Left lung (tissue), 10 donors: ENCODE measurements around the gene XXYLT1. TPM values are rescaled to one million over a fixed set of nuclear protein-coding genes. Genes with fewer than 3 reads are reported as not detected.
A peak's percentile ranks its signal among the peaks of the same experiment; 100 is the strongest.

ENCODE experiments used
- ATAC-seq: fragments of 200-7000 bp; cut with Tn5 transposase; one replicate; pipeline ENCODE4 v1.9.1; 2020; ENCODE audit warnings: moderate library complexity
- DNase-seq, 4 donors: peaks; one replicate each; pipeline ENCODE4 v3.0.0-alpha.2; 2013 to 2020
- H3K27ac ChIP-seq, 2 donors: fragments of 200-600 bp; sonication (generic) in 1 of 2; one replicate each; pipeline versions ENCODE4 v1.5.0 to v1.8.0; 2020 to 2021
- H3K27me3 ChIP-seq, 2 donors: fragments of 200-600 bp; sonication (generic) in 1 of 2; one replicate each; pipeline versions ENCODE4 v1.5.0 to v1.8.0; 2020 to 2021
- H3K36me3 ChIP-seq, 2 donors: fragments of 200-600 bp; sonication (generic) in 1 of 2; one replicate each; pipeline versions ENCODE4 v1.5.0 to v1.8.0; 2020 to 2021
- H3K4me1 ChIP-seq, 2 donors: fragments of 200-600 bp; one replicate each; pipeline ENCODE4 v1.8.0; 2021
- H3K4me3 ChIP-seq, 2 donors: fragments of 200-600 bp; sonication (generic) in 1 of 2; one replicate each; pipeline versions ENCODE4 v1.5.0 to v1.8.0; 2020 to 2021; ENCODE audit warnings: mild to moderate bottlenecking in 1 of 2
- H3K9me3 ChIP-seq, 2 donors: fragments of 200-600 bp; sonication (generic) in 1 of 2; one replicate each; pipeline versions ENCODE4 v1.5.0 to v1.8.0; 2020 to 2021
- CTCF ChIP-seq, 2 donors: fragments of 200-600 bp; sonication (generic) in 1 of 2; IDR thresholded peaks; one replicate each; pipeline versions ENCODE4 v1.5.0 to v1.8.0; 2021; ENCODE audit warnings: antibody characterized with exemption in 2 of 2
- intact Hi-C, 2 donors: fragments of 100-400 bp; cut with DNase I; formaldehyde crosslinking; loops; one replicate each; pipeline versions ENCODE4 v1.11.2 to v1.14.2; 2022
- polyA plus RNA-seq, 6 donors: library from polyadenylated mRNA; unstranded; fragments of 120-200 nt; gene quantifications; one replicate each; pipeline ENCODE4 v1.2.1, GENCODE V29; 2013; ENCODE audit not compliant: insufficient read length in 6 of 6
- total RNA-seq, 2 donors: library from RNA; stranded (reverse); fragmentation: NEBNext Ultra II Directional; extraction: Animal tissue kit (Norgen Biotek cat#: 25700); gene quantifications; one replicate each; pipeline ENCODE4 v1.2.1, GENCODE V29; 2021
- donor health status: DM: no; HTN: yes; CAD: no.
- donor health status: DM: no; HTN: no; CAD: no.

The XXYLT1 gene
- total and polyA plus RNA-seq, 8 donors: 11.3 to 31.1 (median 25.5) TPM

- H3K9me3 ChIP-seq: no peaks in the 10 kb centered on the region
- peaks cover 3 to 25% of the 10 kb centered on the region in 2 donors for H3K4me1 ChIP-seq
- no peaks in the 10 kb centered on the region for H3K36me3 ChIP-seq
- ATAC-seq (no peak), DNase-seq (peak in 1 of 4 donors; percentile 41)
- intact Hi-C loops: no loop called here
- no peak overlapping the region for H3K27ac ChIP-seq
- no peaks in the 10 kb centered on the region for H3K27me3 ChIP-seq
- H3K4me3 ChIP-seq: no peak overlapping the region
- TF ChIP-seq CTCF (IDR thresholded peaks at IDR 0.05): no peak
These were observed 193.9 kb downstream of the XXYLT1 start for GRCh38 chr3:195076981-195077610.

DNA sequence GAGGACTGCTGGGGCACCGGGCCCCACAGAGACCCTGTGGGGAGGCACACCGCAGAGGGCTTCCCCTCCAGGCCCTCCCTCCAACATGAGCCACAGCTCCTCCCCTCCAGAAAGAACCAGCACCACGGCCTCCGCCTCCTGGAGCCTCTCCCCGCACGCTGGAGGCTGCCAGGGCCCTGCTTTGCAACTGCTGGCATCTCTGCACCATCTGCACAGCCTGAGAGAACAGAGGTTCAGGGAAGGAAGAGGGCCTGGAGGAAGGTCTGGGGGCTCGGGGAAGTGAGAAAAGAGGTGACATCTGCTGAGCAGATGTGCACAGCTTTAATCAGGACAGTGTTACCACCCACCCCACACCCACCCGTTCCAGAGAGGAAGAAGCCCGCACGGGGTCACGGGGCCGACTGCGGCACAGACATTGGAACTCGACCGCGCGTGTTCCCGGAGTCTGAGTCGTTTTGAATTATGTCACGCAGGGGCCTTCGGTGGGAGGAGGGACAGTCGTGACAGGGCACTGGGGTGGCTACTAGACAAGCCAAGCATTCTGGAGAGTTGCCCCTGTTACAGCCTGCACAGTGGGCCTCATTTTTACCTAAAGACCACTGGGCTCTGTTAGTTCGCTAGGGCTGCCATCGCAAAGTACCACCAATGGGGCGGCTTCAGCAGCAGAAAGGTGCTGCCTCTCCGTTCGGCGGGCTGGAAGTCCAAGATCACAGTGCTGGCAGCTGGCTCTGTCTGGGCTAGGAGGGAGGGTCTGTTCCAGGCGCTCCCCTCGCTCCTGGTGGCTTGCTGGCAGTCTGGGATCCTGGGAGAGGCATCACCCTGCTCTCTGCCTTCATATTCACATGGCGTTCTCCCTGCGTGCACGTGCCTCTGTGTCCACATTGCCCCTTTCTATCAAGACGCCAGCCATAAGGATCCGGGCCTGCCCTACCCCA lies 194.8 kb downstream of the XXYLT1 start:
- no peaks in the 10 kb centered on the region for H3K9me3 ChIP-seq
- peaks cover 3 to 16% of the 10 kb centered on the region in 2 donors for H3K4me1 ChIP-seq
- no peak overlapping the region for H3K4me3 ChIP-seq
- no peaks in the 10 kb centered on the region for H3K36me3 ChIP-seq
- DNase-seq: peak in 2 of 4 donors; percentile 18 to 73
- intact Hi-C loops: no loop called here
- H3K27ac ChIP-seq: no peak overlapping the region
- no peaks in the 10 kb centered on the region for H3K27me3 ChIP-seq
- no peak for TF ChIP-seq CTCF (IDR thresholded peaks at IDR 0.05)
- ATAC-seq: no peak

DNA sequence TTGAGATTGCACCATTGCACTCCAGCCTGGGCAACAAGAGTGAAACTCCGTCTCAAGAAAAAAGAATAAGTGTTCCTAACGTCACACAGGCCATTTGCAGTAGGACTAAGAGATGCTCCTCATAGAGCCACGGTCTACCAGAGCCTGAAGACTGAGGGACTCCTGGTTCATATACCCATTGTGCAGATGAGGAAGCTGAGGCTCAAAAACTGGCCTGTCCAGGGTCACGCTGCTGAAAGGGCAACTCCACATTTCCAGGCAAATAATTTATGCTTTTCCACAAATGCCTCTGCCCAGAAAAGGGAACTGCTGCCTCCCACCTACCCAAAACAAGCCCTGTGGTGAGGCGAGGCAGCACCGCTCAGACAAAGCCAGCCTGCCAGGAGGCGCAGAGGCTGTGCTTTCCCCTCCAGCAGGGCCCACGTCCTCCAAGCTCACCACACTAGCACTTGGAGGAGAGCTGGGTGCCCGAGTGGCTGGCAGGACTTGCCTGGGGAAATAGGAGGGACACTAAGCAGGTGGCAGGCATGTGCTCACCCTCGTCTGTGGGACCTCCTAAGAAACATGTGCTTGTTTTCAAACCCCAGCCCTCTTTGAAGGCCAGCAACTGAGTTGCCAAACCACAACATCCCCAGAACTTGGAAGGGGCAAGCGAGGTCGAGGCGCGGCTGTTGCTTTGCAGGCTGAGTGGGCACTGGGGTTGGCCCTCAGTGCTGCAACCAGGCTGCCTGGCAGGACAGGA lies 195.6 kb downstream of the XXYLT1 start:
- intact Hi-C loops: no loop called here
- peak in 2 of 4 donors; percentile 30 to 64 for DNase-seq
- H3K27ac ChIP-seq: no peak overlapping the region
- H3K4me1 ChIP-seq: peaks cover 3 to 9% of the 10 kb centered on the region in 2 donors
- TF ChIP-seq CTCF (IDR thresholded peaks at IDR 0.05): no peak
- H3K27me3 ChIP-seq: no peaks in the 10 kb centered on the region
- no peak for ATAC-seq
- H3K36me3 ChIP-seq: no peaks in the 10 kb centered on the region
- no peaks in the 10 kb centered on the region for H3K9me3 ChIP-seq
- no peak overlapping the region for H3K4me3 ChIP-seq

GRCh38 chr3:195073866-195074860 lies 196.8 kb downstream of the XXYLT1 start:
- H3K27ac ChIP-seq: no peak overlapping the region
- no peaks in the 10 kb centered on the region for H3K4me1 ChIP-seq
- H3K36me3 ChIP-seq: peaks cover 0 to 10% of the 10 kb centered on the region in 2 donors
- H3K27me3 ChIP-seq: no peaks in the 10 kb centered on the region
- no peaks in the 10 kb centered on the region for H3K9me3 ChIP-seq
- no peak for TF ChIP-seq CTCF (IDR thresholded peaks at IDR 0.05)
- intact Hi-C loops: no loop called here
- DNase-seq (peak in 2 of 4 donors; percentile 15 to 26), ATAC-seq (no peak)
- no peak overlapping the region for H3K4me3 ChIP-seq
